ENCODE measurements around the gene TMED4. TPM values are rescaled to one million over a fixed set of nuclear protein-coding genes. Genes with fewer than 3 reads are reported as not detected.

TMED4 gene
- total RNA-seq, 1 experiment from 2014 or later = 62.4 TPM

GRCh38 chr7:44576228-44576627, 5.8 kb downstream of the TMED4 start:
- no peak overlapping the region for H4K5ac ChIP-seq (ENCODE audit: insufficient read length, low read depth, low read length)

More at GRCh38 chr7:44576228-44576627, 5.8 kb downstream of the TMED4 start:
- H2BK120ac ChIP-seq (ENCODE audit: low read depth, low read length, poor library complexity, severe bottlenecking) = no peak overlapping the region
- Mint-ChIP-seq H3K27me3 (ENCODE audit: low read depth) (no peaks in the 10 kb centered on the region; the same call in 1 of the 2 replicates), H3K36me3 (ENCODE audit: insufficient read depth in 1 of 3, low read depth in 3 of 3) (peaks cover 41 to 66% (median 63%) of the 10 kb centered on the region in 3 experiments; a peak in 6 of 7 replicates), H3K4me3 (peak overlapping the region in 1 of 2 experiments; percentile 43; a peak in 2 of 5 replicates), H3K4me1 (peaks cover 22 to 29% of the 10 kb centered on the region in 2 experiments), H3K9me3 (no peaks in the 10 kb centered on the region), H3K27ac (0 out of 7 replicates have a peak overlapping the region, but pooled peaks of 2 of the 3 experiments have one; percentile 1 to 71)
- H4K20me1 ChIP-seq (ENCODE audit: control insufficient read depth, insufficient read depth, insufficient read length) = no peaks in the 10 kb centered on the region
- H3K18ac ChIP-seq (ENCODE audit: insufficient read length, low read depth, low read length) = no peak overlapping the region
- H4K91ac ChIP-seq (ENCODE audit: insufficient read length, low read depth, low read length) = no peak overlapping the region
- peaks cover 11% of the 10 kb centered on the region for H3K23me2 ChIP-seq (ENCODE audit: insufficient read length, low read depth, low read length, poor library complexity, severe bottlenecking)
- no peak overlapping the region for H2BK12ac ChIP-seq (ENCODE audit: insufficient read length, low read depth, low read length)
- no peak overlapping the region for H3K23ac ChIP-seq (ENCODE audit: insufficient read length, low read depth, low read length)
- H3K4ac ChIP-seq (ENCODE audit: low read depth, low read length) = no peak overlapping the region
- 0 out of 2 replicates have a peak, but pooled peaks cover 3% of the 10 kb centered on the region for H3K4me1 ChIP-seq (ENCODE audit: insufficient read depth, low read length)
- no CpG with 5 or more reads among the region's 2 CpGs for WGBS (ENCODE audit: extremely low coverage, insufficient read length, low lambda C conversion rate)
- H2AK5ac ChIP-seq (ENCODE audit: insufficient read length, low read length) = no peak overlapping the region
- no peak overlapping the region for H2AFZ ChIP-seq (ENCODE audit: low read length)
- peaks cover 11% of the 10 kb centered on the region; the same call in 1 of the 2 replicates for H3K79me2 ChIP-seq (ENCODE audit: insufficient read depth, low read length)
- no peak overlapping the region for H3T11ph ChIP-seq (ENCODE audit: low read length)
- no peak overlapping the region for H2BK5ac ChIP-seq (ENCODE audit: insufficient read length, low read length)
- no peaks in the 10 kb centered on the region for H3K79me1 ChIP-seq (ENCODE audit: insufficient read depth, low read depth, low read length, poor library complexity, severe bottlenecking)
- no peak overlapping the region for H4K8ac ChIP-seq (replicated peaks; ENCODE audit: insufficient read length, low read depth, low read length)
- H3K9ac ChIP-seq (ENCODE audit: extremely low read depth, insufficient read length, low read length) = no peak overlapping the region
- no peaks in the 10 kb centered on the region for H3K27me3 ChIP-seq (ENCODE audit: insufficient read depth, low read length)
- no peak overlapping the region for H3K4me2 ChIP-seq (ENCODE audit: insufficient read depth, insufficient read length, low read length)
- TF ChIP-seq CTCF (conservative IDR thresholded peaks at IDR 0.05) = no peak
- H2BK20ac ChIP-seq (ENCODE audit: low read depth, low read length, poor library complexity, severe bottlenecking) = no peak overlapping the region
- no peak overlapping the region for H2BK15ac ChIP-seq (ENCODE audit: low read depth, low read length)
- DNase-seq = no peak
- no peak overlapping the region for H3K14ac ChIP-seq (ENCODE audit: insufficient read depth, low read length)
- H3K9me3 ChIP-seq (ENCODE audit: control insufficient read depth, low read depth, low read length) = no peaks in the 10 kb centered on the region
- H3K27ac ChIP-seq (ENCODE audit: insufficient read length, low read depth, low read length) = no peak overlapping the region
- no peak overlapping the region for H3K56ac ChIP-seq (ENCODE audit: insufficient read length, low read depth, low read length)
